Measurements from ENCODE around the gene BTBD9. TPM values are rescaled to one million over a fixed set of nuclear protein-coding genes. Genes with fewer than 3 reads are reported as not detected.

BTBD9 gene
- total RNA-seq, 1 donor from 2014 or later, result 18.1 TPM

- H3K27me3 Mint-ChIP-seq (ENCODE audit: unreplicated experiment), result no peaks in the 10 kb centered on the region
- no peak for DNase-seq (ENCODE audit: extremely low spot score, unreplicated experiment)
- H3K36me3 Mint-ChIP-seq (ENCODE audit: unreplicated experiment), result no peaks in the 10 kb centered on the region
- H3K9me3 Mint-ChIP-seq (ENCODE audit: unreplicated experiment), result no peaks in the 10 kb centered on the region
- H3K4me3 Mint-ChIP-seq (ENCODE audit: unreplicated experiment), result no peak overlapping the region
- H3K27ac Mint-ChIP-seq (ENCODE audit: unreplicated experiment), result no peak overlapping the region
- H3K4me1 Mint-ChIP-seq (ENCODE audit: unreplicated experiment), result peaks cover 2% of the 10 kb centered on the region
- no peak for TF ChIP-seq CTCF (IDR thresholded peaks at IDR 0.05)
These were observed 29.6 kb downstream of the BTBD9 start for GRCh38 chr6:38610050-38610625.

DNA sequence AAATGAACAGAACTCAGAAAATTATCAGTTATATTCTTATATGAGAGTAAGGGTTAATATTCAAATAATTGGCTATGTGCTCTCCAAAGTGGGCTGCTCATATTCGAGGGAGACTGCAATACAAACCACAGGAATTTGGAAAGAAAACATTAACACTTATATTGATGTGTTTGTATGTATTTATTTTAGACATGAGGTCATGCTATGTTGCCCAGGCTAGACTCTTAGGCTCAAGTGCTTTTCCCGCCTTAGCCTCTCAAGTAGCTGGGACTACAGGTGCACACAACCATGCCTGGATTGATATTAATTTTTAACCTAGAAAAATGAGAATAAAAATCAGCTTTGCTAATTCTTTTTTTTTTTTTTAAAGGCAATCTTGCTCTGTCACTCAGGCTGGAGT lies 35.0 kb downstream of the BTBD9 start:
- H3K9me3 Mint-ChIP-seq (ENCODE audit: unreplicated experiment), result no peaks in the 10 kb centered on the region
- no peak for TF ChIP-seq CTCF (IDR thresholded peaks at IDR 0.05)
- no peak overlapping the region for H3K27ac Mint-ChIP-seq (ENCODE audit: unreplicated experiment)
- H3K36me3 Mint-ChIP-seq (ENCODE audit: unreplicated experiment), result no peaks in the 10 kb centered on the region
- H3K27me3 Mint-ChIP-seq (ENCODE audit: unreplicated experiment), result no peaks in the 10 kb centered on the region
- no peak overlapping the region for H3K4me3 Mint-ChIP-seq (ENCODE audit: unreplicated experiment)
- H3K4me1 Mint-ChIP-seq (ENCODE audit: unreplicated experiment), result peaks cover 20% of the 10 kb centered on the region
- DNase-seq (ENCODE audit: extremely low spot score, unreplicated experiment), result no peak

GRCh38 chr6:38603966-38604365 lies 35.8 kb downstream of the BTBD9 start:
- no peak for DNase-seq (ENCODE audit: extremely low spot score, unreplicated experiment)

GRCh38 chr6:38603496-38603895 lies 36.2 kb downstream of the BTBD9 start:
- no peak for DNase-seq (ENCODE audit: extremely low spot score, unreplicated experiment)
- Mint-ChIP-seq H3K9me3 (ENCODE audit: unreplicated experiment) (no peaks in the 10 kb centered on the region), H3K27ac (ENCODE audit: unreplicated experiment) (no peak overlapping the region), H3K4me3 (ENCODE audit: unreplicated experiment) (no peak overlapping the region), H3K36me3 (ENCODE audit: unreplicated experiment) (no peaks in the 10 kb centered on the region), H3K4me1 (ENCODE audit: unreplicated experiment) (peaks cover 20% of the 10 kb centered on the region), H3K27me3 (ENCODE audit: unreplicated experiment) (no peaks in the 10 kb centered on the region)
- TF ChIP-seq CTCF (IDR thresholded peaks at IDR 0.05), result no peak

More at GRCh38 chr6:38603966-38604365, 35.8 kb downstream of the BTBD9 start:
- H3K4me1 Mint-ChIP-seq (ENCODE audit: unreplicated experiment), result peaks cover 20% of the 10 kb centered on the region
- H3K9me3 Mint-ChIP-seq (ENCODE audit: unreplicated experiment), result no peaks in the 10 kb centered on the region
- no peak overlapping the region for H3K4me3 Mint-ChIP-seq (ENCODE audit: unreplicated experiment)
- no peak for TF ChIP-seq CTCF (IDR thresholded peaks at IDR 0.05)
- no peaks in the 10 kb centered on the region for H3K36me3 Mint-ChIP-seq (ENCODE audit: unreplicated experiment)
- no peak overlapping the region for H3K27ac Mint-ChIP-seq (ENCODE audit: unreplicated experiment)
- no peaks in the 10 kb centered on the region for H3K27me3 Mint-ChIP-seq (ENCODE audit: unreplicated experiment)

GRCh38 chr6:38599966-38600550 lies 39.7 kb downstream of the BTBD9 start:
- peaks cover 2% of the 10 kb centered on the region for H3K36me3 Mint-ChIP-seq (ENCODE audit: unreplicated experiment)
- DNase-seq (ENCODE audit: extremely low spot score, unreplicated experiment), result no peak
- H3K27me3 Mint-ChIP-seq (ENCODE audit: unreplicated experiment), result no peaks in the 10 kb centered on the region
- H3K9me3 Mint-ChIP-seq (ENCODE audit: unreplicated experiment), result no peaks in the 10 kb centered on the region
- no peak for TF ChIP-seq CTCF (IDR thresholded peaks at IDR 0.05)
- peaks cover 17% of the 10 kb centered on the region for H3K4me1 Mint-ChIP-seq (ENCODE audit: unreplicated experiment)
- H3K27ac Mint-ChIP-seq (ENCODE audit: unreplicated experiment), result no peak overlapping the region
- H3K4me3 Mint-ChIP-seq (ENCODE audit: unreplicated experiment), result no peak overlapping the region

All from osteocyte (in vitro differentiated cells).